Pancreas (tissue), 10 donors: ENCODE measurements around the gene PTPRG. TPM values are rescaled to one million over a fixed set of nuclear protein-coding genes. Genes with fewer than 3 reads are reported as not detected.

Source experiments
- ATAC-seq, 4 donors: fragments of 200-7000 bp; cut with Tn5 transposase; one replicate each; pipeline versions ENCODE4 v1.8.0 to v1.9.1; 2020; ENCODE audit warnings: mild to moderate bottlenecking in 4 of 4, moderate library complexity in 4 of 4
- DNase-seq, 6 donors: peaks; one replicate each; pipeline ENCODE4 v3.0.0-alpha.2; 2020
- FAIRE-seq: peaks from 2 replicates; lab custom pipeline; 2012; peaks lifted over from hg19 to GRCh38; lab: Jason Lieb, UNC
- H3K27ac ChIP-seq, 4 donors: fragments of 200-600 bp; sonication (generic); 1 replicate in 3 of 4; 2 replicates in 1 of 4; pipeline versions ENCODE4 v1.5.0 to v1.8.0; 2020
- H3K27me3 ChIP-seq, 4 donors: fragments of 200-600 bp; one replicate each; pipeline ENCODE4 v1.8.0; 2021
- H3K36me3 ChIP-seq, 3 donors: fragments of 200-600 bp; sonication (generic) in 1 of 3; one replicate each; pipeline versions ENCODE4 v1.5.0 to v1.8.0; 2020 to 2021
- H3K4me1 ChIP-seq, 3 donors: fragments of 200-600 bp; one replicate each; pipeline ENCODE4 v1.8.0; 2021
- H3K4me3 ChIP-seq, 4 donors: fragments of 200-600 bp; sonication (generic) in 2 of 4; one replicate each; pipeline versions ENCODE4 v1.5.0 to v1.8.0; 2020 to 2021
- H3K9me3 ChIP-seq, 4 donors: fragments of 200-600 bp; one replicate each; pipeline ENCODE4 v1.8.0; 2021
- CTCF ChIP-seq, 4 donors: fragments of 200-600 bp; sonication (generic) in 3 of 4; IDR thresholded peaks; one replicate each; pipeline versions ENCODE4 v1.5.0 to v1.8.0; 2021; ENCODE audit warnings: antibody characterized with exemption in 4 of 4
- WGBS, 2 donors: extraction: QIAGEN DNeasy Blood & Tissue Kit; methylation state at CpG; one replicate each; pipeline ENCODE4 v1.1.7; 2013; 5-methylcytosine and 5-hydroxymethylcytosine counted together
- intact Hi-C, 3 donors: fragments of 100-400 bp; cut with DNase I; formaldehyde crosslinking; loops; one replicate each; pipeline versions ENCODE4 v1.11.1 to v1.14.2; 2022
- polyA plus RNA-seq, 2 donors: library from polyadenylated mRNA; stranded (reverse); fragments of 200-250 nt; gene quantifications; one replicate each; pipeline ENCODE4 v1.2.3, GENCODE V29; 2013
- total RNA-seq, 6 donors: library from RNA; stranded (reverse); fragmentation: NEBNext Ultra II Directional in 4 of 6; extraction: Animal tissue kit (Norgen Biotek cat#: 25700) in 4 of 6; gene quantifications; one replicate each; pipeline versions ENCODE4 v1.2.1 to v1.2.4, GENCODE V29; 2021 to 2023
- donor health status: healthy with polysubstance abuse.
- donor health status: DM: no; HTN: no; CAD: no; lungs with moderate emphysema.
- donor health status: DM: no; HTN: no; CAD: no.
- donor health status: control.
- donor health status: control.
- donor health status: Bipolar disorder and iron deficiency.
- donor health status: DM: yes; HTN: yes; CAD: no.
- donor health status: DM: no; HTN: no; CAD: no.
- donor health status: DM: no; HTN: no; CAD: no.
- donor health status: DM: yes; HTN: yes; CAD: no.

The PTPRG gene
- total and polyA plus RNA-seq, 8 donors: 2.8 to 20.5 (median 9.5) TPM

GRCh38 chr3:62065985-62066693 lies 504.8 kb downstream of the PTPRG start:
- DNase-seq (no peak), FAIRE-seq (no peak), ATAC-seq (no peak)
- H3K36me3 ChIP-seq: no peaks in the 10 kb centered on the region
- H3K27me3 ChIP-seq: no peaks in the 10 kb centered on the region
- H3K9me3 ChIP-seq: no peaks in the 10 kb centered on the region
- H3K27ac ChIP-seq: no peak overlapping the region
- no peaks in the 10 kb centered on the region for H3K4me1 ChIP-seq
- intact Hi-C loops: no loop called here
- no peak overlapping the region for H3K4me3 ChIP-seq
- 86 to 89% methylated on average over 5 of the region's 5 CpGs for WGBS, 2 donors
- TF ChIP-seq CTCF (IDR thresholded peaks at IDR 0.05): no peak

GRCh38 chr3:62068337-62068736 lies 507.0 kb downstream of the PTPRG start:
- Histone ChIP-seq H3K4me1 (no peaks in the 10 kb centered on the region), H3K27ac (no peak overlapping the region), H3K9me3 (no peaks in the 10 kb centered on the region), H3K36me3 (no peaks in the 10 kb centered on the region), H3K27me3 (no peaks in the 10 kb centered on the region), H3K4me3 (no peak overlapping the region)
- WGBS, 2 donors: 59 to 67% methylated on average over 2 of the region's 2 CpGs
- intact Hi-C loops: no loop called here
- ATAC-seq (no peak), FAIRE-seq (no peak), DNase-seq (no peak)
- TF ChIP-seq CTCF (IDR thresholded peaks at IDR 0.05): no peak

GRCh38 chr3:62070891-62071290 lies 509.5 kb downstream of the PTPRG start:
- Histone ChIP-seq H3K27me3 (no peaks in the 10 kb centered on the region), H3K4me3 (no peak overlapping the region), H3K9me3 (no peaks in the 10 kb centered on the region), H3K4me1 (no peaks in the 10 kb centered on the region), H3K36me3 (no peaks in the 10 kb centered on the region), H3K27ac (no peak overlapping the region)
- FAIRE-seq (no peak), ATAC-seq (no peak), DNase-seq (no peak)
- TF ChIP-seq CTCF (IDR thresholded peaks at IDR 0.05): no peak
- intact Hi-C loops: no loop called here
- WGBS, 2 donors: 60 to 70% methylated on average over 6 to 7 of the region's 7 CpGs

GRCh38 chr3:62073038-62073437 lies 511.7 kb downstream of the PTPRG start:
- intact Hi-C loops: no loop called here
- WGBS, 2 donors: 98 to 100% methylated on average over 1 of the region's 1 CpG
- no peak for DNase-seq
- FAIRE-seq: no peak
- no peaks in the 10 kb centered on the region for H3K27me3 ChIP-seq
- no peaks in the 10 kb centered on the region for H3K9me3 ChIP-seq
- H3K4me1 ChIP-seq: no peaks in the 10 kb centered on the region
- H3K27ac ChIP-seq: no peak overlapping the region
- no peak for TF ChIP-seq CTCF (IDR thresholded peaks at IDR 0.05)
- H3K36me3 ChIP-seq: no peaks in the 10 kb centered on the region
- H3K4me3 ChIP-seq: no peak overlapping the region
- no peak for ATAC-seq

GRCh38 chr3:62084558-62084957 lies 523.2 kb downstream of the PTPRG start:
- WGBS, 2 donors: 74 to 83% methylated on average over 2 of the region's 2 CpGs
- intact Hi-C loops: no loop called here
- H3K27me3 ChIP-seq: no peaks in the 10 kb centered on the region

More at GRCh38 chr3:62084558-62084957, 523.2 kb downstream of the PTPRG start:
- no peak for DNase-seq
- no peaks in the 10 kb centered on the region for H3K9me3 ChIP-seq
- no peaks in the 10 kb centered on the region for H3K36me3 ChIP-seq
- no peak overlapping the region for H3K4me3 ChIP-seq
- TF ChIP-seq CTCF (IDR thresholded peaks at IDR 0.05): no peak
- no peak for FAIRE-seq
- ATAC-seq: no peak
- H3K27ac ChIP-seq: no peak overlapping the region
- no peaks in the 10 kb centered on the region for H3K4me1 ChIP-seq
